Measurements from ENCODE around the gene KAZN. TPM values are rescaled to one million over a fixed set of nuclear protein-coding genes. Genes with fewer than 3 reads are reported as not detected.

KAZN gene
- polyA plus RNA-seq, 1 of the 3 experiments (the other 2 are of a cell fraction): 6.8 TPM

DNA sequence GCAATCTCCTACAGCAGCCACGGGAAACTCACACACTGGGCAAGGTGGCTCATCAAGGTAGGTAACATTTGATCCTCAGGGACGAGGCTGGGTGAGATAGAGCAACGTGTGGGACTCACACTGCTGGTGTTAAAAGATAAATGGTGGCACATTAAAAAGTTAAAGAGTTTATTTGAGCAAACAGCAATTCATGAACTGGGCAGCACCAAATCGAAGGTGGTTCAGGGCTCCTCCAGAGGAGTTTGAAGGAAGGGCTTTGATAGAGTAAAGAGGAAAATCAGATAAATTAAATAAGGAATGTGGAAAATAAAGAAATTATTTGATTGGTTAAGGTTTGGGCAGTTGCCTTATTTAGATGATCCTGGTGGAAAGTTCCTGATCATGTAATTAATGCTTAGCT, 531.5 kb downstream of the KAZN start:
- Histone ChIP-seq H3K9me3 (no peaks in the 10 kb centered on the region), H3K27me3 (ENCODE audit: insufficient read depth) (no peaks in the 10 kb centered on the region), H3K36me3 (replicated peaks in 1 of 2; ENCODE audit: control insufficient read depth in 1 of 2, insufficient read depth in 2 of 2, low read length in 1 of 2) (no peaks in the 10 kb centered on the region), H4K20me1 (ENCODE audit: insufficient read depth) (no peaks in the 10 kb centered on the region), H3K9ac (no peak overlapping the region), H3K27ac (ENCODE audit: low read depth in 2 of 2, low read length in 1 of 2) (no peak overlapping the region), H3K79me2 (ENCODE audit: insufficient read depth) (no peaks in the 10 kb centered on the region), H3K4me2 (no peak overlapping the region), H3F3A (replicated peaks; ENCODE audit: insufficient read depth) (no peaks in the 10 kb centered on the region), H3K9me2 (no peaks in the 10 kb centered on the region), H3K4me1 (ENCODE audit: control insufficient read depth in 1 of 2, insufficient read depth in 2 of 2, low read depth in 1 of 2, low read length in 1 of 2) (peaks cover 0 to 7% of the 10 kb centered on the region in 2 experiments; a peak in 1 of 4 replicates), H2AFZ (ENCODE audit: low read depth) (no peak overlapping the region), H3K4me3 (ENCODE audit: low read depth in 2 of 2, low read length in 1 of 2) (no peak overlapping the region; a peak in 1 of 4 replicates)
- POLR2A ChIA-PET: interaction anchor here (1.1 kb wide), 1 partner anchor 21 kb away, joined by 3 read pairs; no protein-coding TSS in a partner anchor
- DNase-seq: no peak
- TF ChIP-seq GATA2 (CRISPR knock-in tag; IDR thresholded peaks at IDR 0.05) (no peak), FOSL2 (IDR thresholded peaks at IDR 0.05; ENCODE audit: borderline replicate concordance, low read depth) (no peak), RAD21 (IDR thresholded peaks at IDR 0.05; ENCODE audit: low read length) (no peak), YY1 (IDR thresholded peaks at IDR 0.05; ENCODE audit: low read depth) (no peak), TAF1 (IDR thresholded peaks at IDR 0.05; ENCODE audit: borderline replicate concordance, low read depth, low read length) (no peak), SIN3A (IDR thresholded peaks at IDR 0.05; ENCODE audit: borderline replicate concordance, low read depth, low read length) (no peak), JUND (IDR thresholded peaks at IDR 0.05) (no peak), TEAD4 (IDR thresholded peaks at IDR 0.05; ENCODE audit: borderline replicate concordance, insufficient read depth) (no peak), CTCF (IDR thresholded peaks at IDR 0.05) (no peak), EP300 (IDR thresholded peaks at IDR 0.05; ENCODE audit: borderline replicate concordance in 1 of 2, low read depth in 1 of 2, low read length in 1 of 2) (no peak), POLR2AphosphoS5 (IDR thresholded peaks at IDR 0.05; ENCODE audit: low read depth, low read length) (no peak), EZH2phosphoT487 (IDR thresholded peaks at IDR 0.05; ENCODE audit: borderline replicate concordance, low read depth) (no peak)
- TF ChIP-seq, protein P1, sequence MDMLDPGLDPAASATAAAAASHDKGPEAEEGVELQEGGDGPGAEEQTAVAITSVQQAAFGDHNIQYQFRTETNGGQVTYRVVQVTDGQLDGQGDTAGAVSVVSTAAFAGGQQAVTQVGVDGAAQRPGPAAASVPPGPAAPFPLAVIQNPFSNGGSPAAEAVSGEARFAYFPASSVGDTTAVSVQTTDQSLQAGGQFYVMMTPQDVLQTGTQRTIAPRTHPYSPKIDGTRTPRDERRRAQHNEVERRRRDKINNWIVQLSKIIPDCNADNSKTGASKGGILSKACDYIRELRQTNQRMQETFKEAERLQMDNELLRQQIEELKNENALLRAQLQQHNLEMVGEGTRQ (IDR thresholded peaks at IDR 0.05; ENCODE audit: borderline replicate concordance, low read depth, low read length): no peak
- TF ChIP-seq, protein P2, sequence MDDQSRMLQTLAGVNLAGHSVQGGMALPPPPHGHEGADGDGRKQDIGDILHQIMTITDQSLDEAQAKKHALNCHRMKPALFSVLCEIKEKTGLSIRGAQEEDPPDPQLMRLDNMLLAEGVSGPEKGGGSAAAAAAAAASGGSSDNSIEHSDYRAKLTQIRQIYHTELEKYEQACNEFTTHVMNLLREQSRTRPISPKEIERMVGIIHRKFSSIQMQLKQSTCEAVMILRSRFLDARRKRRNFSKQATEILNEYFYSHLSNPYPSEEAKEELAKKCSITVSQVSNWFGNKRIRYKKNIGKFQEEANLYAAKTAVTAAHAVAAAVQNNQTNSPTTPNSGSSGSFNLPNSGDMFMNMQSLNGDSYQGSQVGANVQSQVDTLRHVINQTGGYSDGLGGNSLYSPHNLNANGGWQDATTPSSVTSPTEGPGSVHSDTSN (IDR thresholded peaks at IDR 0.05): no peak
- 55% methylated on average over 4 of the region's 4 CpGs for WGBS (ENCODE audit: low lambda C conversion rate)
- CTCF ChIA-PET: interaction anchor here (1.4 to 11.1 kb wide), 9 partner anchors 9 to 175 kb away, joined by 3 to 119 read pairs (median 11); partner anchors contain the start of gene TMEM51
